ENCODE data around the gene SLC22A4.

GRCh38 chr5:132313366-132313765 is 19.2 kb downstream of the SLC22A4 start:
- no peak for TF ChIP-seq EZH2 (IDR thresholded peaks at IDR 0.05; ENCODE audit: insufficient read depth, poor library complexity, severe bottlenecking)
- TF ChIP-seq EZH2phosphoT487 (IDR thresholded peaks at IDR 0.05; ENCODE audit: insufficient read depth, low read depth), result no peak

All from GM23248 (cell line).